DOHH2 (cell line): Measurements from ENCODE around the gene ELAVL4.

ENCODE experiments used
- EZH2phosphoT487 ChIP-seq: fragments of 200-600 bp; sonication (generic); IDR thresholded peaks from 2 replicates; pipeline ENCODE4 v1.6.1; 2017; ENCODE audit warnings: borderline replicate concordance, mild to moderate bottlenecking, antibody characterized with exemption, low read length, moderate library complexity, mixed read lengths
- TF ChIP-seq, protein P1 (sequence below): fragments of 200-600 bp; sonication (generic); IDR thresholded peaks from one replicate; pipeline ENCODE4 v1.5.1; 2014; ENCODE audit warnings: antibody characterized with exemption, mild to moderate bottlenecking, low read depth, low read length; ENCODE audit not compliant: poor library complexity, severe bottlenecking

DNA sequence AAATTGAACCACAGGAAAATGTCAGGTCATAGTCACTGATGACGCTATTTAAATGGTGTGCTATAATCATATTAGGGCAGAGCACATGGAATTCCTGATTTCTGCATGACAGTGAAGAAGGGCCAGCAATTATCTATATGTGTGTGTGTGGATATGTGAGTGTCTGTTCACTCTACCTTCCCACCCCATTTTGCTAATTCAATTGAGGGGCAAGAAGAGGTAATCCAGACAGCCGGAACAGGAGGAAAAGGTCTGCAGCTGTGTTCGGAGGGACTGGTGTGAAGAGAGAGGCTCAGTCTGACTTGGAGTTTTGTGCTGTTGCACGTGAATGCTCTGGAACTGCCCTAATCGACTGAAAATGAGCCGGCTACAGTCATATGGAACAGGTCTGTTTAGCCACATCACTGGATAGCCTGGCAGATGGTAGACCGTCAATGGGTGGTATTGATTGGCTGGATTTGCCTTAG is 5.1 kb upstream of the ELAVL4 start:
- TF ChIP-seq, protein P1, sequence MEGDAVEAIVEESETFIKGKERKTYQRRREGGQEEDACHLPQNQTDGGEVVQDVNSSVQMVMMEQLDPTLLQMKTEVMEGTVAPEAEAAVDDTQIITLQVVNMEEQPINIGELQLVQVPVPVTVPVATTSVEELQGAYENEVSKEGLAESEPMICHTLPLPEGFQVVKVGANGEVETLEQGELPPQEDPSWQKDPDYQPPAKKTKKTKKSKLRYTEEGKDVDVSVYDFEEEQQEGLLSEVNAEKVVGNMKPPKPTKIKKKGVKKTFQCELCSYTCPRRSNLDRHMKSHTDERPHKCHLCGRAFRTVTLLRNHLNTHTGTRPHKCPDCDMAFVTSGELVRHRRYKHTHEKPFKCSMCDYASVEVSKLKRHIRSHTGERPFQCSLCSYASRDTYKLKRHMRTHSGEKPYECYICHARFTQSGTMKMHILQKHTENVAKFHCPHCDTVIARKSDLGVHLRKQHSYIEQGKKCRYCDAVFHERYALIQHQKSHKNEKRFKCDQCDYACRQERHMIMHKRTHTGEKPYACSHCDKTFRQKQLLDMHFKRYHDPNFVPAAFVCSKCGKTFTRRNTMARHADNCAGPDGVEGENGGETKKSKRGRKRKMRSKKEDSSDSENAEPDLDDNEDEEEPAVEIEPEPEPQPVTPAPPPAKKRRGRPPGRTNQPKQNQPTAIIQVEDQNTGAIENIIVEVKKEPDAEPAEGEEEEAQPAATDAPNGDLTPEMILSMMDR, result no peak
- TF ChIP-seq EZH2phosphoT487, result no peak
